Measurements from ENCODE around the gene ADARB2. TPM values are rescaled to one million over a fixed set of nuclear protein-coding genes. Genes with fewer than 3 reads are reported as not detected.

ADARB2 gene
- polyA plus RNA-seq, 3 donors = not detected

GRCh38 chr10:1396297-1396635 lies 341.1 kb downstream of the ADARB2 start:
- H3K27ac Mint-ChIP-seq = no peak overlapping the region
- 93% methylated on average over 7 of the region's 20 CpGs for WGBS (ENCODE audit: insufficient coverage)

GRCh38 chr10:1395481-1396296 lies 341.6 kb downstream of the ADARB2 start:
- no peaks in the 10 kb centered on the region for H3K9me3 ChIP-seq (replicated peaks in 1 of 2; ENCODE audit: control insufficient read depth in 1 of 2, insufficient read depth in 1 of 2, low read length in 2 of 2)
- H3K36me3 ChIP-seq (replicated peaks in 1 of 2; ENCODE audit: control insufficient read depth in 1 of 2, insufficient read depth in 2 of 2, low read length in 2 of 2) = no peaks in the 10 kb centered on the region
- no peak for TF ChIP-seq CTCF (IDR thresholded peaks at IDR 0.05)
- H3K27ac Mint-ChIP-seq = no peak overlapping the region
- no peaks in the 10 kb centered on the region for H3K36me3 Mint-ChIP-seq
- H3K4me2 ChIP-seq (replicated peaks; ENCODE audit: extremely low read depth, low read length, poor library complexity, severe bottlenecking) = no peak overlapping the region
- H3K9me3 Mint-ChIP-seq = no peaks in the 10 kb centered on the region
- H3K79me2 ChIP-seq (ENCODE audit: insufficient read depth, low read length) = no peaks in the 10 kb centered on the region
- intact Hi-C loops (cut with micrococcal nuclease) = no loop called here
- no peak overlapping the region for H2AFZ ChIP-seq (ENCODE audit: insufficient read depth, low read depth, low read length, poor library complexity, severe bottlenecking)
- no peaks in the 10 kb centered on the region for H3K4me1 Mint-ChIP-seq
- H3K9ac ChIP-seq (ENCODE audit: insufficient read depth, low read length, poor library complexity, severe bottlenecking) = no peak overlapping the region
- H3K4me3 Mint-ChIP-seq = no peak overlapping the region
- no peaks in the 10 kb centered on the region for H3K4me1 ChIP-seq (ENCODE audit: control insufficient read depth in 1 of 2, insufficient read depth in 2 of 2, low read length in 2 of 2)
- H3K27me3 Mint-ChIP-seq (ENCODE audit: low read depth in 3 of 3) = peaks cover 0 to 4% (median under 1%) of the 10 kb centered on the region in 3 donors
- H3K27me3 ChIP-seq (ENCODE audit: control insufficient read depth in 2 of 2, insufficient read depth in 2 of 2, low read length in 2 of 2) = no peaks in the 10 kb centered on the region
- DNase-seq = no peak
- WGBS (ENCODE audit: insufficient coverage) = 94% methylated on average over 27 of the region's 33 CpGs
- H3K4me3 ChIP-seq (replicated peaks in 1 of 3; ENCODE audit: low read depth in 2 of 3, low read length in 3 of 3) = no peak overlapping the region
- H3K27ac ChIP-seq (ENCODE audit: low read depth in 1 of 2, low read length in 2 of 2) = no peak overlapping the region
- H4K20me1 ChIP-seq (ENCODE audit: insufficient read depth, low read length) = no peaks in the 10 kb centered on the region

More at GRCh38 chr10:1396297-1396635, 341.1 kb downstream of the ADARB2 start:
- Mint-ChIP-seq H3K4me1 (no peaks in the 10 kb centered on the region), H3K4me3 (no peak overlapping the region), H3K9me3 (no peaks in the 10 kb centered on the region), H3K36me3 (no peaks in the 10 kb centered on the region), H3K27me3 (ENCODE audit: low read depth in 3 of 3) (peaks cover 0 to 4% (median 1%) of the 10 kb centered on the region in 3 donors)
- no peak for TF ChIP-seq CTCF (IDR thresholded peaks at IDR 0.05)
- intact Hi-C loops (cut with micrococcal nuclease) = no loop called here
- no peak for DNase-seq
- H3K79me2 ChIP-seq (ENCODE audit: insufficient read depth, low read length) = no peaks in the 10 kb centered on the region
- H3K9me3 ChIP-seq (replicated peaks in 1 of 2; ENCODE audit: control insufficient read depth in 1 of 2, insufficient read depth in 1 of 2, low read length in 2 of 2) = no peaks in the 10 kb centered on the region
- H3K9ac ChIP-seq (ENCODE audit: insufficient read depth, low read length, poor library complexity, severe bottlenecking) = no peak overlapping the region
- H2AFZ ChIP-seq (ENCODE audit: insufficient read depth, low read depth, low read length, poor library complexity, severe bottlenecking) = no peak overlapping the region
- H3K36me3 ChIP-seq (replicated peaks in 1 of 2; ENCODE audit: control insufficient read depth in 1 of 2, insufficient read depth in 2 of 2, low read length in 2 of 2) = no peaks in the 10 kb centered on the region
- no peak overlapping the region for H3K4me2 ChIP-seq (replicated peaks; ENCODE audit: extremely low read depth, low read length, poor library complexity, severe bottlenecking)
- no peaks in the 10 kb centered on the region for H4K20me1 ChIP-seq (ENCODE audit: insufficient read depth, low read length)
- no peaks in the 10 kb centered on the region for H3K4me1 ChIP-seq (ENCODE audit: control insufficient read depth in 1 of 2, insufficient read depth in 2 of 2, low read length in 2 of 2)
- no peaks in the 10 kb centered on the region for H3K27me3 ChIP-seq (ENCODE audit: control insufficient read depth in 2 of 2, insufficient read depth in 2 of 2, low read length in 2 of 2)
- no peak overlapping the region for H3K27ac ChIP-seq (ENCODE audit: low read depth in 1 of 2, low read length in 2 of 2)
- H3K4me3 ChIP-seq (replicated peaks in 1 of 3; ENCODE audit: low read depth in 2 of 3, low read length in 3 of 3) = no peak overlapping the region
